IMR-90 (cell line): ENCODE data around the gene ADCY9. TPM values are rescaled to one million over a fixed set of nuclear protein-coding genes. Genes with fewer than 3 reads are reported as not detected.

Experiments
- ATAC-seq: fragments of 200-7000 bp; cut with Tn5 transposase; 2 replicates; pipeline ENCODE4 v1.9.1; 2020; ENCODE audit warnings: low read depth, mild to moderate bottlenecking, moderate library complexity
- BruUV-seq: library from RNA; stranded (reverse); fragments of 400-500 nt; replicated peaks from 2 replicates; lab custom pipeline; 2021; lab: Mats Ljungman, UMichigan
- CTCF ChIA-PET: fragments of 300-600 bp; formaldehyde crosslinking; extraction: SDS; loops from one replicate; lab custom pipeline; 2021; ENCODE audit warnings: antibody characterized with exemption; lab: Yijun Ruan, JAX
- POLR2A ChIA-PET: fragments of 300-600 bp; sonication (Branson Sonifier 250); formaldehyde crosslinking; loops from one replicate; lab custom pipeline; 2022; ENCODE audit warnings: antibody characterized with exemption; ENCODE audit not compliant: unreplicated experiment; lab: Charles Lee
- DNase-seq: peaks from one replicate; pipeline ENCODE4 v3.0.0; 2013
- H2AFZ ChIP-seq: replicated peaks from 2 replicates; pipeline ENCODE3; 2013; ENCODE audit warnings: low read length, mild to moderate bottlenecking; ENCODE audit not compliant: poor library complexity
- H2AK5ac ChIP-seq: 2 replicates; pipeline ENCODE4 v1.6.1; 2013; ENCODE audit warnings: low read depth, low read length, inconsistent platforms
- H2AK9ac ChIP-seq: replicated peaks from 2 replicates; pipeline ENCODE3; 2013; ENCODE audit warnings: mild to moderate bottlenecking, low read depth, low read length, moderate library complexity; ENCODE audit not compliant: poor library complexity
- H2BK120ac ChIP-seq: 2 replicates; pipeline ENCODE4 v1.6.1; 2013; ENCODE audit warnings: low read depth, low read length, inconsistent platforms
- H2BK15ac ChIP-seq: 3 replicates; pipeline ENCODE4 v1.6.1; 2013; ENCODE audit warnings: low read depth, low read length, inconsistent platforms
- H2BK20ac ChIP-seq: 2 replicates; pipeline ENCODE4 v1.6.1; 2013; ENCODE audit warnings: low read depth, mild to moderate bottlenecking, inconsistent platforms, low read length, moderate library complexity
- H2BK5ac ChIP-seq: 2 replicates; pipeline ENCODE4 v1.6.1; 2013; ENCODE audit warnings: mild to moderate bottlenecking, low read depth, low read length, inconsistent platforms; ENCODE audit not compliant: poor library complexity, severe bottlenecking
- H3K14ac ChIP-seq: replicated peaks from 2 replicates; pipeline ENCODE4 v1.6.1; 2013; ENCODE audit warnings: low read depth, low read length, inconsistent platforms
- H3K18ac ChIP-seq: 2 replicates; pipeline ENCODE4 v1.6.1; 2013; ENCODE audit warnings: low read depth, low read length, control low read depth
- H3K23ac ChIP-seq: 2 replicates; pipeline ENCODE4 v1.6.1; 2013; ENCODE audit warnings: low read depth, low read length, inconsistent platforms
- H3K27ac ChIP-seq: 2 replicates; pipeline ENCODE4 v1.5.1; 2013; ENCODE audit warnings: mild to moderate bottlenecking, control low read depth, low read length; ENCODE audit not compliant: insufficient read depth
- H3K27me3 ChIP-seq: 2 replicates; pipeline ENCODE4 v1.6.1; 2013; ENCODE audit warnings: low read length; ENCODE audit not compliant: control insufficient read depth, insufficient read depth
- H3K36me3 ChIP-seq: 2 replicates; pipeline ENCODE4 v1.6.1; 2013; ENCODE audit warnings: low read length, mixed read lengths; ENCODE audit not compliant: control insufficient read depth, insufficient read depth
- H3K4ac ChIP-seq: 2 replicates; pipeline ENCODE4 v1.6.1; 2013; ENCODE audit warnings: low read depth, low read length, inconsistent platforms
- H3K4me1 ChIP-seq: 2 replicates; pipeline ENCODE4 v1.6.1; 2013; ENCODE audit warnings: low read length, mixed read lengths; ENCODE audit not compliant: control insufficient read depth, insufficient read depth
- H3K4me2 ChIP-seq: 2 replicates; pipeline ENCODE4 v1.6.1; 2013; ENCODE audit warnings: low read depth, mild to moderate bottlenecking, control low read depth, low read length, moderate library complexity
- H3K4me3 ChIP-seq: 2 replicates; pipeline ENCODE4 v1.5.1; 2013; ENCODE audit warnings: low read depth, mild to moderate bottlenecking, control low read depth, low read length, moderate library complexity; ENCODE audit not compliant: insufficient read depth
- H3K56ac ChIP-seq: 2 replicates; pipeline ENCODE4 v1.6.1; 2013; ENCODE audit warnings: low read length, inconsistent platforms; ENCODE audit not compliant: insufficient read depth; ENCODE audit errors: extremely low read depth
- H3K79me1 ChIP-seq, 2 experiments: 2 replicates each; pipeline ENCODE4 v1.6.1; 2013; ENCODE audit warnings: low read length in 2 of 2, inconsistent platforms in 1 of 2, low read depth in 1 of 2
- H3K9ac ChIP-seq: 2 replicates; pipeline ENCODE4 v1.6.1; 2013; ENCODE audit warnings: low read depth, low read length, control low read depth
- H3K9me1 ChIP-seq: 2 replicates; pipeline ENCODE4 v1.6.1; 2013; ENCODE audit warnings: low read length, inconsistent platforms; ENCODE audit not compliant: insufficient read depth
- H3K9me3 ChIP-seq: 2 replicates; pipeline ENCODE4 v1.6.1; 2013; ENCODE audit warnings: low read length; ENCODE audit not compliant: control insufficient read depth, insufficient read depth
- H4K20me1 ChIP-seq: 2 replicates; pipeline ENCODE4 v1.6.1; 2013; ENCODE audit warnings: low read length, inconsistent platforms; ENCODE audit not compliant: insufficient read depth
- H4K5ac ChIP-seq: 2 replicates; pipeline ENCODE4 v1.6.1; 2013; ENCODE audit warnings: mild to moderate bottlenecking, low read depth, low read length, control low read depth
- H4K8ac ChIP-seq, 2 experiments: 2 replicates each; pipeline ENCODE4 v1.6.1; 2013; ENCODE audit warnings: low read depth in 2 of 2, low read length in 2 of 2, control low read depth in 1 of 2, inconsistent platforms in 1 of 2
- H4K91ac ChIP-seq: 2 replicates; pipeline ENCODE4 v1.6.1; 2013; ENCODE audit warnings: low read depth, low read length, inconsistent platforms; ENCODE audit not compliant: insufficient read depth
- MAFK ChIP-seq: IDR thresholded peaks from 2 replicates; pipeline ENCODE4 v1.6.1; 2012; ENCODE audit warnings: low read depth, low read length, improper control_type of control experiment
- USF2 ChIP-seq: fragments of 150-350 bp; IDR thresholded peaks from 2 replicates; pipeline ENCODE4 v1.6.1; 2017; ENCODE audit warnings: mild to moderate bottlenecking, antibody characterized with exemption, low read length, low read depth
- WGBS, 2 experiments: methylation state at CpG; one replicate each; pipeline versions ENCODE4 v1.1.5 to v1.1.7; 2013; ENCODE audit warnings: missing lambda C conversion rate in 2 of 2; ENCODE audit not compliant: insufficient read length in 1 of 2; ENCODE audit errors: extremely low coverage in 2 of 2; 5-methylcytosine and 5-hydroxymethylcytosine counted together
- dilution Hi-C: fragments of 300-500 bp; cut with HindIII; formaldehyde crosslinking; loops from one replicate; pipeline ENCODE4 v1.14.3; 2018; ENCODE audit warnings: low sequenced_read_pairs; ENCODE audit not compliant: unreplicated experiment
- in situ Hi-C: fragments of 300-500 bp; cut with MboI; formaldehyde crosslinking; loops from 3 replicates; pipeline ENCODE4 v1.14.3; 2019; ENCODE audit warnings: low sequenced_read_pairs, inconsistent platforms, mixed read lengths
- intact Hi-C: fragments of 100-400 bp; cut with micrococcal nuclease; formaldehyde crosslinking; loops from 2 replicates; pipeline ENCODE4 v1.10.0; 2022
- polyA plus RNA-seq, 3 experiments: library from polyadenylated mRNA; depleted of rRNA; stranded (reverse); fragments of >200 nt; gene quantifications; 2 replicates each; pipeline ENCODE4 v1.2.3, GENCODE V29; 2012; ENCODE audit warnings: low replicate concordance in 1 of 3
- total RNA-seq: library from RNA; depleted of rRNA; stranded (reverse); fragments of >200 nt; gene quantifications from 2 replicates; pipeline ENCODE4 v1.2.3, GENCODE V29; 2012

Gene ADCY9
- total and polyA plus RNA-seq, 2 of the 4 experiments (the other 2 are of a cell fraction), result 5.4 to 12.5 TPM

- intact Hi-C loops, result no loop called here
- TF ChIP-seq MAFK (no peak), USF2 (no peak)
- BruUV-seq, result no TSS peak
- Histone ChIP-seq H4K20me1 (no peaks in the 10 kb centered on the region), H3K79me1 (no peaks in the 10 kb centered on the region), H2AFZ (peak overlapping the region; percentile 58), H2BK15ac (no peak overlapping the region), H3K27ac (no peak overlapping the region), H3K36me3 (no peaks in the 10 kb centered on the region), H3K27me3 (peaks cover 5% of the 10 kb centered on the region; the same call in 1 of the 2 replicates), H3K23ac (no peak overlapping the region), H4K8ac (no peak overlapping the region), H3K9ac (no peak overlapping the region), H2BK20ac (no peak overlapping the region), H3K4ac (no peak overlapping the region), H3K56ac (no peak overlapping the region), H4K5ac (no peak overlapping the region), H3K4me3 (no peak overlapping the region), H4K91ac (no peak overlapping the region), H3K9me3 (no peaks in the 10 kb centered on the region; the same call in 1 of the 2 replicates), H2AK5ac (no peak overlapping the region), H2BK120ac (no peak overlapping the region), H2BK5ac (no peak overlapping the region), H3K4me2 (no peak overlapping the region), H2AK9ac (no peak overlapping the region), H3K18ac (no peak overlapping the region), H3K9me1 (no peaks in the 10 kb centered on the region), H3K4me1 (no peaks in the 10 kb centered on the region), H3K14ac (no peak overlapping the region)
- ATAC-seq (no peak), DNase-seq (no peak)
- CTCF ChIA-PET, result no interaction called here
- WGBS, 2 experiments, result 73% methylated on average over 5 of the region's 13 CpGs; no CpG with 5 or more reads in 1 of the 2 experiments
- in situ Hi-C loops, result no loop called here
- dilution Hi-C loops, result no loop called here
- POLR2A ChIA-PET, result no interaction called here
Observed at GRCh38 chr16:4131621-4132020, 15.4 kb upstream of the ADCY9 start.
